Mucosa of rectum (tissue), 2 donors: Measurements from ENCODE around the gene REEP1.

Experiments
- H3K27ac ChIP-seq, 2 donors: one replicate each; pipeline ENCODE4 v1.7.0; 2013; ENCODE audit warnings: inconsistent platforms in 2 of 2, low read depth in 2 of 2, low read length in 2 of 2
- H3K27me3 ChIP-seq, 2 donors: one replicate each; pipeline ENCODE4 v1.7.0; 2013; ENCODE audit warnings: low read length in 2 of 2; ENCODE audit not compliant: control insufficient read depth in 2 of 2, insufficient read depth in 2 of 2
- H3K36me3 ChIP-seq, 2 donors: one replicate each; pipeline ENCODE4 v1.7.0; 2013; ENCODE audit warnings: low read length in 2 of 2; ENCODE audit not compliant: control insufficient read depth in 2 of 2, insufficient read depth in 2 of 2
- H3K4me1 ChIP-seq, 2 donors: one replicate each; pipeline ENCODE4 v1.7.0; 2013; ENCODE audit warnings: low read length in 2 of 2, mild to moderate bottlenecking in 1 of 2; ENCODE audit not compliant: control insufficient read depth in 2 of 2, insufficient read depth in 2 of 2
- H3K4me3 ChIP-seq, 2 donors: one replicate each; pipeline ENCODE4 v1.7.0; 2013; ENCODE audit warnings: low read length in 2 of 2
- H3K9ac ChIP-seq, 2 donors: one replicate each; pipeline ENCODE4 v1.7.0; 2013; ENCODE audit warnings: low read length in 2 of 2, low read depth in 1 of 2, mild to moderate bottlenecking in 1 of 2
- H3K9me3 ChIP-seq, 2 donors: one replicate each; pipeline ENCODE4 v1.7.0; 2013; ENCODE audit warnings: low read length in 2 of 2; ENCODE audit not compliant: control insufficient read depth in 2 of 2
- donor health status: healthy.
- donor health status: Normal muscosa, but diverticular disease.

REEP1 gene

GRCh38 chr2:86331384-86331783, 6.0 kb downstream of the REEP1 start:
- no peak overlapping the region for H3K27ac ChIP-seq
- no peaks in the 10 kb centered on the region for H3K9me3 ChIP-seq
- H3K4me3 ChIP-seq = no peak overlapping the region
- H3K36me3 ChIP-seq = no peaks in the 10 kb centered on the region
- H3K4me1 ChIP-seq = peaks cover 0 to 5% of the 10 kb centered on the region in 2 donors
- H3K9ac ChIP-seq = no peak overlapping the region
- peaks cover 8 to 16% of the 10 kb centered on the region in 2 donors for H3K27me3 ChIP-seq

- no peak overlapping the region for H3K27ac ChIP-seq
- no peaks in the 10 kb centered on the region for H3K9me3 ChIP-seq
- H3K4me1 ChIP-seq = no peaks in the 10 kb centered on the region
- H3K4me3 ChIP-seq = no peak overlapping the region
- H3K9ac ChIP-seq = no peak overlapping the region
- H3K36me3 ChIP-seq = no peaks in the 10 kb centered on the region
- H3K27me3 ChIP-seq = peaks cover 0 to 9% of the 10 kb centered on the region in 2 donors
Measured at GRCh38 chr2:86330001-86330400, 7.4 kb downstream of the REEP1 start.

- Histone ChIP-seq H3K36me3 (no peaks in the 10 kb centered on the region), H3K4me3 (no peak overlapping the region), H3K9me3 (no peaks in the 10 kb centered on the region), H3K27ac (no peak overlapping the region), H3K9ac (no peak overlapping the region), H3K27me3 (no peaks in the 10 kb centered on the region), H3K4me1 (peaks cover 3 to 4% of the 10 kb centered on the region in 2 donors)
Measured at GRCh38 chr2:86323273-86324021, 14.0 kb downstream of the REEP1 start.

- H3K27me3 ChIP-seq = no peaks in the 10 kb centered on the region
- H3K27ac ChIP-seq = peak overlapping the region in 1 of 2 donors; percentile 52
- no peaks in the 10 kb centered on the region for H3K9me3 ChIP-seq
- H3K4me3 ChIP-seq = no peak overlapping the region
- peaks cover 3 to 4% of the 10 kb centered on the region in 2 donors for H3K4me1 ChIP-seq
- peak overlapping the region in 1 of 2 donors; percentile 16 for H3K9ac ChIP-seq
- no peaks in the 10 kb centered on the region for H3K36me3 ChIP-seq
Measured at GRCh38 chr2:86319700-86320580, 17.5 kb downstream of the REEP1 start.

- no peak overlapping the region for H3K9ac ChIP-seq
- H3K9me3 ChIP-seq = no peaks in the 10 kb centered on the region
- peaks cover 3 to 4% of the 10 kb centered on the region in 2 donors for H3K4me1 ChIP-seq
- H3K27ac ChIP-seq = no peak overlapping the region
- no peak overlapping the region for H3K4me3 ChIP-seq
- no peaks in the 10 kb centered on the region for H3K36me3 ChIP-seq
- H3K27me3 ChIP-seq = no peaks in the 10 kb centered on the region
Measured at GRCh38 chr2:86315084-86315483, 22.3 kb downstream of the REEP1 start.

GRCh38 chr2:86314125-86314524, 23.3 kb downstream of the REEP1 start:
- Histone ChIP-seq H3K27ac (no peak overlapping the region), H3K4me1 (no peaks in the 10 kb centered on the region), H3K9ac (no peak overlapping the region), H3K4me3 (no peak overlapping the region), H3K27me3 (no peaks in the 10 kb centered on the region), H3K9me3 (no peaks in the 10 kb centered on the region), H3K36me3 (no peaks in the 10 kb centered on the region)

GRCh38 chr2:86313341-86313740, 24.1 kb downstream of the REEP1 start:
- H3K36me3 ChIP-seq = no peaks in the 10 kb centered on the region
- H3K9ac ChIP-seq = no peak overlapping the region
- H3K27me3 ChIP-seq = no peaks in the 10 kb centered on the region
- H3K9me3 ChIP-seq = no peaks in the 10 kb centered on the region
- H3K4me3 ChIP-seq = no peak overlapping the region
- no peaks in the 10 kb centered on the region for H3K4me1 ChIP-seq
- H3K27ac ChIP-seq = no peak overlapping the region

GRCh38 chr2:86311879-86312278, 25.5 kb downstream of the REEP1 start:
- H3K4me1 ChIP-seq = no peaks in the 10 kb centered on the region
- H3K27me3 ChIP-seq = no peaks in the 10 kb centered on the region
- no peak overlapping the region for H3K9ac ChIP-seq
- H3K27ac ChIP-seq = no peak overlapping the region
- H3K36me3 ChIP-seq = no peaks in the 10 kb centered on the region
- H3K9me3 ChIP-seq = no peaks in the 10 kb centered on the region
- no peak overlapping the region for H3K4me3 ChIP-seq

- Histone ChIP-seq H3K27me3 (no peaks in the 10 kb centered on the region), H3K4me3 (no peak overlapping the region), H3K27ac (no peak overlapping the region)
Measured at GRCh38 chr2:86309966-86310365, 27.5 kb downstream of the REEP1 start.

GRCh38 chr2:86308984-86309695, 28.3 kb downstream of the REEP1 start:
- Histone ChIP-seq H3K9me3 (no peaks in the 10 kb centered on the region), H3K4me3 (no peak overlapping the region), H3K9ac (no peak overlapping the region), H3K27ac (peak overlapping the region in 1 of 2 donors; percentile 14), H3K4me1 (peaks cover 0 to 2% of the 10 kb centered on the region in 2 donors), H3K27me3 (no peaks in the 10 kb centered on the region), H3K36me3 (no peaks in the 10 kb centered on the region)

More at GRCh38 chr2:86309966-86310365, 27.5 kb downstream of the REEP1 start:
- H3K9ac ChIP-seq = no peak overlapping the region
- peaks cover 0 to 2% of the 10 kb centered on the region in 2 donors for H3K4me1 ChIP-seq
- no peaks in the 10 kb centered on the region for H3K36me3 ChIP-seq
- H3K9me3 ChIP-seq = no peaks in the 10 kb centered on the region
